Activated CD8-positive, alpha-beta memory T cell treated with anti-CD3 and anti-CD28 coated beads for 36 hours (primary cell): ENCODE data around the gene PROX1. TPM values are rescaled to one million over a fixed set of nuclear protein-coding genes. Genes with fewer than 3 reads are reported as not detected.

Experiments used
- CTCF ChIA-PET: fragments of 350-600 bp; sonication (Branson Sonifier 250); formaldehyde crosslinking; loops from one replicate; lab custom pipeline; 2021; ENCODE audit warnings: antibody characterized with exemption; lab: Charles Lee
- POLR2A ChIA-PET: fragments of 350-600 bp; sonication (Branson Sonifier 250); formaldehyde crosslinking; loops from one replicate; lab custom pipeline; 2021; ENCODE audit warnings: antibody characterized with exemption; lab: Charles Lee
- total RNA-seq, 2 experiments: library from RNA; stranded (reverse); gene quantifications; one replicate each; pipeline ENCODE4 v1.2.3, GENCODE V29; 2021

Gene PROX1, protein sequence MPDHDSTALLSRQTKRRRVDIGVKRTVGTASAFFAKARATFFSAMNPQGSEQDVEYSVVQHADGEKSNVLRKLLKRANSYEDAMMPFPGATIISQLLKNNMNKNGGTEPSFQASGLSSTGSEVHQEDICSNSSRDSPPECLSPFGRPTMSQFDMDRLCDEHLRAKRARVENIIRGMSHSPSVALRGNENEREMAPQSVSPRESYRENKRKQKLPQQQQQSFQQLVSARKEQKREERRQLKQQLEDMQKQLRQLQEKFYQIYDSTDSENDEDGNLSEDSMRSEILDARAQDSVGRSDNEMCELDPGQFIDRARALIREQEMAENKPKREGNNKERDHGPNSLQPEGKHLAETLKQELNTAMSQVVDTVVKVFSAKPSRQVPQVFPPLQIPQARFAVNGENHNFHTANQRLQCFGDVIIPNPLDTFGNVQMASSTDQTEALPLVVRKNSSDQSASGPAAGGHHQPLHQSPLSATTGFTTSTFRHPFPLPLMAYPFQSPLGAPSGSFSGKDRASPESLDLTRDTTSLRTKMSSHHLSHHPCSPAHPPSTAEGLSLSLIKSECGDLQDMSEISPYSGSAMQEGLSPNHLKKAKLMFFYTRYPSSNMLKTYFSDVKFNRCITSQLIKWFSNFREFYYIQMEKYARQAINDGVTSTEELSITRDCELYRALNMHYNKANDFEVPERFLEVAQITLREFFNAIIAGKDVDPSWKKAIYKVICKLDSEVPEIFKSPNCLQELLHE
- total RNA-seq = not detected

DNA sequence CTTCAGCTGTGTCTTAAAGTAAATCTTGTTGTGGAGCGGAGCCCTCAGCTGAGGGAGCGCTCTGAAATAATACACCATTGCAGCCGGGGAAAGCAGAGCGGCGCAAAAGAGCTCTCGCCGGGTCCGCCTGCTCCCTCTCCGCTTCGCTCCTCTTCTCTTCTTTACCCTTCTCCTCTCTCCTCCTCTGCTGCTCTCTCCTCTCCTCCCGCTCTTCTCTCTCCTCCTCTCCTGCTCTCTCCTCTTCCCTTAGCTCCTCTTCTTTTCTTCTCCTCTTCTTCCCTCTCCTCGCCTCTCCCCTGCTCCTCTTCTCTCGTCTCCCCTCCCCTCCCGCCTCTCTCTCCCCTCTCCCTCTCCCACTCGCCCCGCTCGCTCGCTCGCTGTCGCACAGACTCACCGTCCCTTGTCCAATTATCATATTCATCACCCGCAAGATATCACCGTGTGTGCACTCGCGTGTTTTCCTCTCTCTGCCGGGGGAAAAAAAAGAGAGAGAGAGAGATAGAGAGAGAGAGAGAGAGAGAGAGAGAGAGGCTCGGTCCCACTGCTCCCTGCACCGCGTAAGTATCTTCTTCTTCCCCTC, at the start of gene PROX1:
Gene PROX1, plus strand, starts transcription at position 47 of the 580 bp plus-strand sequence. CDS start 8,563 bp downstream, outside the sequence.
- POLR2A ChIA-PET = no interaction called here
- CTCF ChIA-PET = interaction anchor here (0.7 kb wide), 1 partner anchor 10 kb away, joined by 3 read pairs; no protein-coding TSS in a partner anchor

DNA sequence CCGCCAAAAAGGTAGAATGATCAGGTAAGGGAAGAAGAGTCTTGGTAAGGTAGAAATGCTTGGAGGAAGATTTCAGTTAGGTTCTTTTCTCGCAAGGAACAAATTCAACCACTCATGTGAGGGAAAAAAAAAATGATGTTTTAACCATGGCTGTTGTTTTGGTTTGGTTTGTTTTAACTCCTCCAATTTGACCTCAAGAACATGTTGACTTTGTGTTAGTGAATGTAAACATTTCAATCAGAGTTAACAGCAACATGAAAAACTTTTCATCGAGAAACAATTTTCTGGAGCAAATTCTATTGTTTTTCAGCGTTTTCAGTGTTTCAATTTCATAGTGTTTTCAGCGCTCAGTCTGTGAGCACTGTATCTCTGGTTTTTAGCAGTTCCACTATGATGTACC, 49.0 kb upstream of the PROX1 start:
- ChIA-PET POLR2A (no interaction called here), CTCF (no interaction called here)

DNA sequence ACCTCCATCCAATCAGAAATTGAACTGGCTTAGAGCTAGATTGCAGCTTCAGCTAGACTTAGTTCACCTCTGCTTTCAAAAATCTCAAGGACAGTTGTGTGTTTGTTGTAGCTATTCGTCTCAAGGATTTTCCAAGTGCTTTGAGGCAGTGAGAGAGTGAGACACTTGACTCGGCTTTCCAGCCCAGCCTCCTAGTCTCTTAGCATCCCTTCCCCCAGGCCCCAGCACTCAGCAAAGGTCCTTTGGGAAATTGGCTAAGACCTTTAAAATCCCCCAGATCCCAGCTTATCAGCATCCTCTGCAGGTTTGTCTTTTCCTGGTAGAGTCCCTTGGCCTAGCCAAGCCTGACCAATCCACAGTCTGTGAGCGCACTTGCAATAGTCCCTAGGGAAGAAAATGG, 47.9 kb upstream of the PROX1 start:
- ChIA-PET CTCF (no interaction called here), POLR2A (no interaction called here)

DNA sequence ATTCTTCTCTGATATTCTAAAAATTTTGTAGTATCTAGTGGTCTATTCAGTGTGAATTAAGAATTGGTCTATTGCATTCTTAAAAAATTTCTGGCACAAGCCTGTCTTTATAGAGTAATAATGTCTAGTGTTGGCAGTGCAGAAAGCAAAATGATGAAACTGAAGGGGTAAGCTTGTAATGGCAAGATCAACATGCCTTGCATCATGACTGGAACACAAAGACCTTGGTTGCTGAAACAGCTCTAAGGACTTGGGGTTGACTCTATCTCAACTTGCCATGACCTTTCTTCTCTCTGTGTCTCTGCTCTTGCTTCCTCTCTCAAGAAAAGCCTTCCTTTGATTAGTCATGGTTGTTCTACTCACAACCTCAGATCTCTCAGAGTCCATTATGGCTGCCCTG, 46.8 kb upstream of the PROX1 start:
- POLR2A ChIA-PET = no interaction called here
- CTCF ChIA-PET = no interaction called here

DNA sequence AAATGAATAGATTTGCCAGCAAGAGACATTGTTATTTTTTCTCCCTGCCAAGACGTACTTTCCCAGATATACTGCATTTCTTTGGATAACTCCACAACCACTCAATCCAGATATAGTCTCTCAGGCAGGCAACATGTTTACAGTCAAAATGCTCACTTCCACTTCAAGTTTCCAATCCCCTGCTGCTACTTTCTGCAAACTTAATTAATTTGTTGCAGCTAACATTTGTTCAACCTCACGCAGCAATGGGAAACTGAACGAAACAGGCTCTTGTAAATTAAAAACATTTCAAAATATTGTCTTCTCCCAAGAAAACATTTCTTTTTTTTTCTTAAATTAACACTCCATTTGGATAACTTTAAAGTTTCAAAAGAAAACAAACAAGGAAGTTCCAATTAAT, 45.7 kb upstream of the PROX1 start:
- POLR2A ChIA-PET = no interaction called here
- CTCF ChIA-PET = no interaction called here

DNA sequence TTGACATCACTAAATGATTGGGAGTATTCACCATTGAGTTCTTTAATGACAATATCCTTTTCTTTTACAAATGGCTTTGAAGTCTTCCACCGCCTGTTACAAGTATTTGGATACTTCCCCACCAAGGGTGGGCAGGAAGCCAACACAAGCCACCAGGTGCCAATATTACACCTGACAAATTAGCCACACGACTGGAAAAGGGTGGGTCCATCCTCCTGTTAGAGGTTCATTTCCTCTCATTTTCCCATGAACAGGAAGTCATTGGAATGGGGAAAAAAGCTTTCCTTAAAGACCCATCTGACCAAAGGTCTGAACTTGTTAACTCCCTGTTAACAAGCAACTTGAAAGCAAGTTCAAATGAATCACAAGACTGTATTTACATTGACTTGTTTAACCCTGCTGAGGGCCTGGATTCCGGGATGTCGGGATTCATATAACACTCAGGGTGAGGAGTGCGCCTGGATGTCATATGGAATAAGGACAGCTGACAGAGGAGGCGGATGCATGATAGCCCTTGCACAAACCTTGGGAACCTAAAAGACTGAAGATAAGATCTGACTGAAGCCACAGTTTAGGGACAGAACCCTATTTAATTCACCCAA, 40.5 kb upstream of the PROX1 start:
- POLR2A ChIA-PET = no interaction called here
- CTCF ChIA-PET = no interaction called here

DNA sequence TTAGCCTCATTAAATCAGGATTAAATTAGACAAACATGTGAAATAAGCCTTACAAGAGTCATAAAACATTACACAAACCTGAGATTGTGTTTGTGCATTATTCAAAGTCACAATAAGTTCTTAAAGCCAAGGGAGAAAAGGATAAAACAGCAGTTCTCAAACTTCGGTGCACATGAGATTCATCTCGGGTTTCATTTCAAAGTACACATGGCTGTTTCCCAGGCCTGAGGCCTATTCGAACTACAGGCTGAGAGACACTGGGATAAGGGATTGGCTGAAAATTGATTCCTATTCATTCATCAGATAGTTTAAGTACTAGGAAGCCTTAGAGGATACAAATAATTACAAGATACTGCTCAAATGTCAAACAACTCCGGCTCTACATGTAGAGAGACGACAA, 35.9 kb upstream of the PROX1 start:
- ChIA-PET CTCF (no interaction called here), POLR2A (no interaction called here)

DNA sequence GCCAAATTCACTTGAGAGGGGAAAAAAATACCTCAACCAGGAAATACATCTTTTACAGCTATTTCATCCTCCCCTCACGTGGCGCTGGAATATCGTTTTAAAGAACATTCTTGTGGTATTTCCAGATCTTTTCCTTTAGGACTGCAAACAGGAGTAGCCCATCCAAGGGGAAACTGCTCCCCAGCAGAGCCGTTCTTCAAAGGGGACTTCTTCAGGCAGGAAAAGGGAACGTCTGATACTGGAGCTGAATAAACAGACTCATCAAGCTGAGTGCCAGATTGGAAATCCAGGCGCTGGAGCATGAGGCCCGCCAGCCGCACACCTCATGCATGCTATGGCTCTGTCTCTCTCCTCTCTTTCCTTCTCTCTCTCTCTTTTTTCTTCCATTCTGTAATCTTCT, 34.0 kb upstream of the PROX1 start:
- CTCF ChIA-PET = no interaction called here

DNA sequence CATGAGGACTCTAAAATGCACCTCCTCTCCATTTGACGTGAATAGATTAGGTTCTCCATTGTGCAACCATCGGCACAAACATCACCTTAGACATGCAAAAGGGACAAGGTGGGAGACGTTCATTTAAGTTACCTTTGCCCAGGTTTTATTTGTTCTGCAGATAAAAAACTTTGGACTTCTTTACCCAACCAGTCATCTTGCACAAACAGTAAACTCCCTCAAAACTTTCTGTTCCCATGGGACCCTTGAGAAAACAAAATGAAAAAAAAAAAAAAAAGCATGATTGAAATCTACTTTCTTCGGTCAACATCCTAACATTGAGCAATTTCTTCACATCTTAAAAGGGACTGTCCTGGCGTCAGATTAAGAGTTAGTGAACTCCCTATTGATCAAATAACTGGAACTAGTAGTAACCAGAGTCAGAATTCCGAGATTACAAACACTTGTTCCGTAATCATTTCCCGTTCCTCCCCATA, 31.4 kb upstream of the PROX1 start:
- ChIA-PET CTCF (no interaction called here), POLR2A (no interaction called here)

More for the DNA sequence above, 34.0 kb upstream of the PROX1 start:
- POLR2A ChIA-PET = no interaction called here

DNA sequence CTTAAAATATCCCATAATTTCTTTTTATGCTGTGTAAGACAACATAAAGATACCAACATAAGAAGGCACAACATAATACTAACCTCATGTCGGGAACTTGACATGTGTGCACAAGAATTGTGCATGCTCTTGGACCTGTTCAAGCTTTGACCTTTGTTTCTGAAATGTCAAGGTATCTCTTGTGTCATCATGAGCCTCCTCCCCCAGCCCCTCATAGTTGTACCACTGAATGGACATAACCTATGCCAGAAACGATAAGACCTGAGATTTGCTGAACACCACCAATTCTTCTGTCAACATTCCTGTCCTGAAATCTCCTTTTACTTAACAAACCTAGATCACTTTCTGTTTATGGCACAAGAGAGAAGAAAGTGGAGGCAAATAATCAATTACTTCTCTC, 29.4 kb upstream of the PROX1 start:
- POLR2A ChIA-PET = no interaction called here
- CTCF ChIA-PET = no interaction called here

DNA sequence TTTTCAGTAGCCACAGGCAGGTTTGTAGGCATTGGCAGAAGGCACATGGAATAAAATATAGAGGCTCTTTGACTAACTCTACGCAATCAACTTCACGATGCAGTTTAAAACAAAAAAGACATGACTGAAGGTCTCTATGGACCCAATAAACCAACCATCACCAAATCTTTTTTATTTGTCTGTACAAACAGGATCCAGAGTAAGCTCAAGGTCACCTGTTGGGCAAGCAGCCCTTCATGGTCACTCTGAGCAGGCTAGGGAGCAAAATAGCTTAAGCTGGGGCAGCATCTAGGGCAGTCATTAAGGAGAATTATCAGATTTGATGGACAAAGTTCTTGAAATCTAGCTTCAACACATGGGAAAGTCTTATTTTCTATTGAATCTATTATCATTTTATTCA, 26.8 kb upstream of the PROX1 start:
- CTCF ChIA-PET = no interaction called here
- POLR2A ChIA-PET = no interaction called here

DNA sequence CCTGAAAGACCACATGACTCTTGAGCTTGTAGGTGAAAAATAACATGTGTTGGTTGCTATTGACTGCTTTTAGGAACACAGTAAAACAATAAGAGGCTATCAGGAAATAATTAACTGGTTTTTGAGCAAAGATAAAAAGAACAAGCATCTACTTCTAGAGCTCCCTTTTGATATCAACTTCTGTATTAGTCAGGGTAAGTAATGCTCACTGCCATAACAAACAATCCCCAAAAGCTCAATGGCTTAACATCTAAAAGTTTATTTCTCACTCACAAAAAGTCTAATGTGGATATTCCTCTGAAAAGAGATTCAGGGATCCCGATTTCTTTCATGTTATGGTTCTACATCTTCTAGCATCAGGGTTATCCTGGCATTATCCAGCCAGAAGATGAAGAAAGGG, 25.3 kb upstream of the PROX1 start:
- ChIA-PET POLR2A (no interaction called here), CTCF (interaction anchor here (0.9 kb wide), 1 partner anchor 15 kb away, joined by 3 read pairs; no protein-coding TSS in a partner anchor)

DNA sequence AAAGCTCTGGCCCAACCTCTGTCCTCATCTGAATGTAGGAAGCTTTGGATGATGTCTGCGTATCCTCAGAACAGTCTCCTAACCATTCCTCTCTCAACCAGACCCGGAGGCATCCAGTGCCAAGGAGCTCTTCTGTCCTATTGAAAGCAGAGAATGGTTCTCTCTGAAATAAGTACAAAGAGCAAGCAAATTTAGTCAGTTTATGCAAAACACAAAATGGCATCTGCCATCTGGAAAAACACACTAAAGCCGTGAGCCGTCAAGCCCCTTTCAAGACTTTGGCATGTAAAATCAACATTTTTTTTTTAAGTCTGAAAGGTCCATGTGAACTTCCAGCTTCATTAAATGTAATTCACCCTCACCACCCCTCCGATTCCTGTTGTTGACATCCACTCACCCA, 21.7 kb upstream of the PROX1 start:
- POLR2A ChIA-PET = no interaction called here
- CTCF ChIA-PET = no interaction called here

DNA sequence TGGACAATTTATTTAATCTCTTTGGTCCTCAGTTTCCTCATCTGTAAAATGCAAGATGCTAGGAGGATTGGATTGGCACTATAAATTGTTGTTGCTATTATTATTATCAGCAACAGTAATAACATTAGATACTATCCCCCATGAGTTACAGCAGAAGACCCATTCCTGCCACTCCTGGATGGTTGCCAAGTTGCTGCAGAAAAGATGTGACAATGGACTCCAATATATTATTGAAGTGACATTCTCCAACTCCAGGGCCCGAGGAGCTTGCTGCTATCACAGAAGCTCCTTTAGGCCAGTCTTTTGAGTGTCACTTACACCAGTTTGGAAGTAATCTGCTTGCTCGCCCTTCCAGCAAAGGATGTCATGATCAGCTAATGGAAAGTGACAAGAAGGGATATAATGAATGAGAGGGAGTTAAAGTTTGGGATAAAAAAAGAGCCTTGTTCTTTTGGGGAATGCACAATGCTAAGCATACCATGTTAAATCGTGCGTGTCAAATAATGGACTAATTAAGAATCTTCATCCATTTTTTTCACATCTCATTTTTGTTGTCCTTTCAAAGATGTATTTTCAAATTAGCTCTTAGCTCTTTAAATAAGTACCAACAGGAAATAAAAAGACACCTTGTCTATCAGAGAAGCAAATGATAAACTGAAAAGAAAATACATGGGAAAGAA, 19.5 kb upstream of the PROX1 start:
- ChIA-PET CTCF (no interaction called here), POLR2A (no interaction called here)

DNA sequence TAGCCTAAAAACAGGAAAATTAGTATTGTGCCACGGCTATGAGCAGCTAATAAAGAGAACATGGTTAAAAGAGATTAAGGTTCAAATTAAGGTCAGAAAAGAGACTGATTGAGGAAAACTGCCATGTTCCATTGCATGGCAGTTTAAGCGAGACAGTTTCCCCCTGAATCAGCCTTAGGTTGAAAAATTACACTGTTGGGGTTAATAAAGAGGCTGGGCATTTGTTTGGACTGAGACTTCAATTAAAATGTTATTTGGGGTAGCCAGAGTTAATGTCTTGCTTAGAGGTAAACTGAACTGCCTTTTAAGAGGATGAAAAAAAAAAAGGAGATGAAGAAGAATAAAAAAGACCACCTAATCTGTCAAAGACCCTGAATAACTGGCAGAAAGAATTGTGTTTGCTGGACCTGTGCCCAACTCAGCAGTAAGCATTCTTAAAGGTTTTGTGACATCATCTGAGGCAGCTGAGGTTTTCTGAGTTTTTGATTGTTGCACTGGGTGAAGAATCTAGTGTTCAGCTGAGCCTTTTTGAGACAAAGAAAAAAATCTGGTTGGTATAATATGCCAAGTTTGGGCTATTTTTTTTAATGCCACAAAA, 17.7 kb upstream of the PROX1 start:
- ChIA-PET POLR2A (no interaction called here), CTCF (no interaction called here)

DNA sequence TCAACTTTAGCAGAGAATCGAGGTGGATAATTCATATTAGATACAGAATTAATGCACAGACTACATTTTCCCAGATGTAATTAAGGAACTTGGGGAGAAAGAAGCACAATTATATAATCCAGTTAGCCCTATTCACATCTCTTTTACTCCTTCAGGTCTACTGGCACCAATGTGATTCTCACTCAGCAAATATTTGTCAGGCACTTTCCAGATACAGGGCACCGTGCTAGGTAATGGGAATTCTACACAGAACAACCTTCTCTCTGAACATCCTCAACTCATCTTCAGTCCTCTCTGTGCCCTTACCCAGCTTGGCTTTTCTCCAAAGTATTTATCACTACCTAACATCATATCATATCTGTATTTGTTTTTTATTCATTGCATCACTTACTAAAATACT, 15.6 kb upstream of the PROX1 start:
- ChIA-PET CTCF (no interaction called here), POLR2A (no interaction called here)

DNA sequence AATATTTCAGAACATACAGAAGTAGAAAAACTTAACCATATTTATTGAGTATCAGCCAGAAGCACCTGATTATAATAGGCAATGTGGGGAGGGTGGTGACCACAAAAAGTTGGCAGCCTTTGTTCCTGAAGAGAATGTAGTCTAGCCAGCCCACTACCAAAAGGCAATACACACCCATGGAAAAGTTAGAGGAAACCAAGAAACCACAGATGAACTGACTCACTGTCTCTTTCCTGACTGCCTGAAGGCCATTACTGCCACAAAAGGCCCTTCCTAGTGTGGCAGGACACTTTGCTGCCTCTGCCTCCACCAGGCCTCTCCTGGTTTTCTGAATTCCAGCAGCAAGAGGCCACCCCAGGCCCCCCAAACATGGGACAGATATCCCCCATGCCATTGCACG, 14.6 kb upstream of the PROX1 start:
- ChIA-PET CTCF (no interaction called here), POLR2A (no interaction called here)

DNA sequence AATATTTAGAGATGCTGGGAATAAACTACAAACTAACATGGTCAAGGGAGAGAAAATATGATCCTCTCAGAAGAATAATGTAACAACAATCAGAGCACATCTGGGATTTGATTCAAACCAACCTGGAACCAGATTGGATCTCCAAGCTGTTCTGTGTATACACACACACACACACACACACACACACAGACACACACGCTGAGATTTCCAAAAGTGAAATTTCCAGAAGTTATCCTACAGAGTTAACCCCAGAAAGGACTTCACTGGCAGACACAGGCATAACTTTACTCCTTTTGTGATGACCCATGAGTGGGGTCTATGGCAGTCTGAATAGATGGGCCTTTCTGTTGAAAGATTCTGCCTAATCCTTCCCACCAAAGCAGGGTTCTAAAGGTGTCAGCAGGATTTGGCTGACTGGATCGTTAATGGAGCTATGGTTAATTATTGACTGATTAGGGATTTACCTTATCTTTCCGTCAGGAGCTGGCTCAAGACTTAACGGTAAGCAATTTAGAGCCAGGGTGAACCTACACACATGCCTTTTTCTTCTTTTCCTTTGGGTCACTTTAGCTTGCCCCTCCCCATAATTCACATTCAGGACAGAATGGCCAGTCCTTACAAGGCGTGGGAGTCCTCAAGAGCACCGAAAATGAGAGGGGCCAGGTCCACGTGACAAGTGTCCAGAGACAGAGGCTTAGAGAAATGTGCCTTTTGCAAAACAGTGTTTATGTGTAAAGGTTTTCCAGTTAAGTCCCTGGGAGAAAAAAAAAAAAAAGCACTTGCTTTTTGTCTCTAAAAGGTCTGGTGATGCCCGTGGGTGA, 10.9 kb upstream of the PROX1 start:
- POLR2A ChIA-PET = no interaction called here
- CTCF ChIA-PET = interaction anchor here (0.8 kb wide), 1 partner anchor 14 kb away, joined by 3 read pairs; no protein-coding TSS in a partner anchor
